ENCODE data around the gene TUT7.
"Not testable (repeated sequence)": the region's sequence is repeated elsewhere in the genome, so short reads cannot be mapped to it uniquely, and the experiment has no call there.

TUT7 gene

GRCh38 chr9:86303316-86303975 lies 50.8 kb downstream of the TUT7 start:
- FAIRE-seq (no peak), DNase-seq (ENCODE audit: insufficient read length, low spot score) (no peak)

GRCh38 chr9:86301686-86302085 lies 52.5 kb downstream of the TUT7 start:
- no peak for FAIRE-seq

GRCh38 chr9:86300701-86301100 lies 53.5 kb downstream of the TUT7 start:
- FAIRE-seq = no peak
- no peak for DNase-seq (ENCODE audit: insufficient read length, low spot score)

More at GRCh38 chr9:86301686-86302085, 52.5 kb downstream of the TUT7 start:
- DNase-seq (ENCODE audit: insufficient read length, low spot score) = no peak

GRCh38 chr9:86298873-86299272 lies 55.3 kb downstream of the TUT7 start:
- DNase-seq (ENCODE audit: insufficient read length, low spot score) (no peak), FAIRE-seq (no peak)

- FAIRE-seq; DNase-seq (ENCODE audit: insufficient read length, low spot score): not testable (repeated sequence)
These were observed 63.9 kb downstream of the TUT7 start for GRCh38 chr9:86290341-86290740.

GRCh38 chr9:86288499-86289198 lies 65.6 kb downstream of the TUT7 start:
- FAIRE-seq = no peak
- DNase-seq (ENCODE audit: insufficient read length, low spot score) = no peak

- FAIRE-seq (peak; percentile 33), DNase-seq (ENCODE audit: insufficient read length, low spot score) (no peak)
These were observed 67.2 kb downstream of the TUT7 start for GRCh38 chr9:86287013-86287412.

- DNase-seq (ENCODE audit: insufficient read length, low spot score) (no peak), FAIRE-seq (no peak)
These were observed 67.9 kb downstream of the TUT7 start for GRCh38 chr9:86286278-86286677.

- FAIRE-seq (no peak), DNase-seq (ENCODE audit: insufficient read length, low spot score) (no peak)
These were observed 68.9 kb downstream of the TUT7 start for GRCh38 chr9:86285261-86285660.

- DNase-seq (ENCODE audit: insufficient read length, low spot score) = no peak
These were observed 71.2 kb downstream of the TUT7 start for GRCh38 chr9:86282979-86283535.

GRCh38 chr9:86282077-86282978 lies 71.9 kb downstream of the TUT7 start, which contains the start of gene ISCA1:
ISCA1 (minus strand) TSS chr9:86282538; CDS start chr9:86282458, 80 bp downstream.
- FAIRE-seq (peak; percentile 56), DNase-seq (ENCODE audit: insufficient read length, low spot score) (peak; percentile 69)

More at GRCh38 chr9:86282979-86283535, 71.2 kb downstream of the TUT7 start:
- no peak for FAIRE-seq

- FAIRE-seq = no peak
These were observed 72.6 kb downstream of the TUT7 start for GRCh38 chr9:86281593-86282076.

GRCh38 chr9:86280580-86280979 lies 73.6 kb downstream of the TUT7 start:
- DNase-seq (ENCODE audit: insufficient read length, low spot score) (no peak), FAIRE-seq (no peak)

More at GRCh38 chr9:86281593-86282076, 72.6 kb downstream of the TUT7 start:
- peak; percentile 12 for DNase-seq (ENCODE audit: insufficient read length, low spot score)

- DNase-seq (ENCODE audit: insufficient read length, low spot score) = no peak
- no peak for FAIRE-seq
These were observed 74.4 kb downstream of the TUT7 start for GRCh38 chr9:86279839-86280238.

GRCh38 chr9:86277072-86277471 lies 77.1 kb downstream of the TUT7 start:
- DNase-seq (ENCODE audit: insufficient read length, low spot score) = no peak
- no peak for FAIRE-seq

GRCh38 chr9:86275962-86276361 lies 78.2 kb downstream of the TUT7 start:
- no peak for DNase-seq (ENCODE audit: insufficient read length, low spot score)
- FAIRE-seq = no peak

GRCh38 chr9:86274821-86275643 lies 79.2 kb downstream of the TUT7 start:
- DNase-seq (ENCODE audit: insufficient read length, low spot score) (no peak), FAIRE-seq (no peak)

- no peak for DNase-seq (ENCODE audit: insufficient read length, low spot score)
- no peak for FAIRE-seq
These were observed 82.0 kb downstream of the TUT7 start for GRCh38 chr9:86272221-86272620.

GRCh38 chr9:86263876-86264275 lies 90.3 kb downstream of the TUT7 start:
- FAIRE-seq = no peak
- DNase-seq (ENCODE audit: insufficient read length, low spot score) = no peak

- DNase-seq (ENCODE audit: insufficient read length, low spot score) (no peak), FAIRE-seq (no peak)
These were observed 91.7 kb downstream of the TUT7 start for GRCh38 chr9:86262492-86262891.

Data from GM19239 (cell line).